GF-D8 (cell line): ENCODE data around the gene COX4I1.
"Not testable (repeated sequence)": the region's sequence is repeated elsewhere in the genome, so short reads cannot be mapped to it uniquely, and the experiment has no call there.

Source experiments
- DNase-seq: peaks from one replicate; lab custom pipeline; 2025; lab: John Stamatoyannopoulos, UW

COX4I1 gene

GRCh38 chr16:85800321-85800669 lies 800 bp downstream of the COX4I1 start:
- DNase-seq, result no peak

DNA sequence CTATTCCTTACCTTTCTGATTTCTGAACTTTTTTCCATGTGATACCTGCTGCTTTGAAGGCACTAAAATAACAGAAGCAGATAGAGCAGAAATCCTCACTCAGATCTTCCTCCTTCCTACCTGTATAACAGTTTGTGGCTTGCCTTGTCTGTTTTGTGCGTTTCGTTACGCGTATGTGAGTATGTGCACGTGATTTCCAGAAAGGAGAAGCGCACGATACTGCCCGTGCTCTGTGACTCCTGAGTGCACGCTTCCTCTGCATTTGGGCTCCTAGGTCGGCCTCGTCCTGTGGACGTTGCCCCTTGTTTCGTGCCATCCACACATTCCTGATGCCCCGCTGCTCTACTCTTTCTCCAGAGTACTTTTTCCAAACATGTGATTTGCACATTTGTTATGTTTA lies 4.1 kb downstream of the COX4I1 start:
- DNase-seq, result no peak

DNA sequence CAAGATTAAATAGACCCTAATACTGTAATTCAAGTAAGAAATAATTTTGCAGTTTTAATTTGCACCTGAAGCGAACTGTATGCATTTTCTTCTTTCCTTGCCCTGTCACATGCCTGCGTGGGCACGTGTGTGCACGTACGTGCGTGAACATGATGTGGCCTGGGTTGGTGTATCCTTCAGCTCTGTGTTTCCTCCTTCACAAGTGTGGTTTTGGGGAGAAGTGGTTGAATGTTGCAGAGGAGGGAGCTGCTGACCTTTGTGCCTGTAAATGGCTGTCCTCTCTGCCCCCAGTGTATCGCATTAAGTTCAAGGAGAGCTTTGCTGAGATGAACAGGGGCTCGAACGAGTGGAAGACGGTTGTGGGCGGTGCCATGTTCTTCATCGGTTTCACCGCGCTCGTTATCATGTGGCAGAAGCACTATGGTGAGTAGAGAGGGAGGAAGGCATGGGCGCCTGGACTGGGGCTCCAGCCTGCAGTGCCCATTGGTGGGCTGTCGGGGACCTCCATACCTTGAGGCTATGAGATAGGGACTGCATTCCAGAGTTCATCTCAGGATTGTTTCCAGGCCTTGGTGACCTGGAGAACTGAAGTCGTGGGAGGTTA lies 6.0 kb downstream of the COX4I1 start:
- no peak for DNase-seq

- DNase-seq, result no peak
Observed at GRCh38 chr16:85806539-85806938, 7.0 kb downstream of the COX4I1 start.

DNA sequence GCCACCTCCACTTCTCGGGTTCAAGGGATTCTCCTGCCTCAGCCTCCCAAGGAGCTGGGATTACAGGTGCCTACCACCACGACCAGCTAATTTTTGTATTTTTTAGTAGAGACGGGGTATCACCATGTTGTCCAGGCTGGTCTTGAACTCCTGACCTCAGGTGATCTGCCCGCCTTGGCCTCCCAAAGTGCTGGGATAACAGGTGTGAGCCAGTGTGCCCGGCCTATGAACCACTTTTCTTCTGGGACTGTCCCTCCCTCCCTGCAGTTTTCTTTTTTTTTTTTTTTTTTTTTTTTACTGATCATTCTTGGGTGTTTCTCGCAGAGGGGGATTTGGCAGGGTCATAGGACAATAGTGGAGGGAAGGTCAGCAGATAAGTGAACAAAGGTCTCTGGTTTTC lies 7.8 kb downstream of the COX4I1 start:
- DNase-seq, result not testable (repeated sequence)

DNA sequence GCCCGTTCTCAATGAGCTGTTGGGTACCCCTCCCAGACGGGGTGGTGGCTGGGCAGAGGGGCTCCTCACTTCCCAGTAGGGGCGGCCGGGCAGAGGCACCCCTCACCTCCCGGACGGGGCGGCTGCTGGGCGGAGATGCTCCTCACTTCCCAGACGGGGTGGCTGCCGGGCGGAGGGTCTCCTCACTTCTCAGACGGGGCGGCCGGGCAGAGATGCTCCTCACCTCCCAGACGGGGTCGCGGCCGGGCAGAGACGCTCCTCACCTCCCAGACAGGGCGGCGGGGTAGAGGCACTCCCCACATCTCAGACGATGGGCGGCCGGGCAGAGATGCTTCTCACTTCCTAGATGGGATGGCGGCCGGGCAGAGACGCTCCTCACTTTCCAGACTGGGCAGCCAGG lies 8.6 kb downstream of the COX4I1 start:
- DNase-seq, result not testable (repeated sequence)

DNA sequence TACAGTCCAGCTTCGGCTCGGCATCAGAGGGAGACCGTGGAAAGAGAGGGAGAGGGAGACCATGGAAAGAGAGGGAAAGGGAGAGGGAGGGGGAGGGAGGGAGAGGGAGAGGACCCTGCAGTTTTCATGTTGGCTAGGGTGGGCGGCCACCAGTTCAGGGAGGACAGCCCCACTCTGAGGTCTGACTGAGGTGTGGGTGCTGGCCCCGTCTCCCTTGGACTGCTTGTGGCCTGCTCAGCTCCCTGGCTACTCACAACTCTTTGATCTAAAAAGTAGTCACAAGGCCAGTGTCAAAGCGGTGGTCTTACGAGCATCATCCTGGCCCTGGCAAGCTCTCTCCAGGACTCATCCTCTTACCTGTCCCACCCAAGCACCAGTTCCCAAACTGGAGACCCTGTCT lies 9.4 kb downstream of the COX4I1 start:
- no peak for DNase-seq

- no peak for DNase-seq
Observed at GRCh38 chr16:85809645-85810044, 10.2 kb downstream of the COX4I1 start.

DNA sequence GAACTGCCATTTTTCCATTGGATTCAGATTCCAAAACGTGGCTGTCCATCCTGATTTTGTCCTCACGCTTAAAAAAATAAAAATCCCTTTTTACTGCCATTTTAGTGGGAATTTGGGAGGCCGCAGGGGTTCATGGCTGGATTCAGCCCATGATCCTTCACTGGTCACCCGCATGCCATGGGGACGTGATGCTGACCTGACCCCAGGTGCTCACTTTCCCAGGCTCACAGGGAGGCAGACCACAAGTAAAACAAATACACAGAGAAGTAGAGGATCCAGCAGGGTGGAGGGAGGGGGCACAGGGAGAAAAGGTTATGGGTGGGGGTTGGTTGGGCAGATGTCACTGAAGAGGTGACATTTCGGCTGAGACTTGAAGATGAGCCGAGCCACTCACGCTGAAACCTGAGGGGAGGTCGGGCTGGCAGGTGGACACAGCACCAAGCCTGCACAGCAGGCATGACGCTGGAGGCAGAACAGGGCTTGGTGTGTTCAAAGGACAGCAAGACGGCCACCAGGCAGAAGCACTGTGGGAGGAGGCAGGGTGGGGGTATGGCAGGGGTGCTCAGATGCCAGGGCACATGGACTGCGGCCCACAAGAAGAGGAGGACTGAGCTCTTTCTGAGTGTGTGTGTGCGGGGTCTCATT lies 10.7 kb downstream of the COX4I1 start:
- no peak for DNase-seq

DNA sequence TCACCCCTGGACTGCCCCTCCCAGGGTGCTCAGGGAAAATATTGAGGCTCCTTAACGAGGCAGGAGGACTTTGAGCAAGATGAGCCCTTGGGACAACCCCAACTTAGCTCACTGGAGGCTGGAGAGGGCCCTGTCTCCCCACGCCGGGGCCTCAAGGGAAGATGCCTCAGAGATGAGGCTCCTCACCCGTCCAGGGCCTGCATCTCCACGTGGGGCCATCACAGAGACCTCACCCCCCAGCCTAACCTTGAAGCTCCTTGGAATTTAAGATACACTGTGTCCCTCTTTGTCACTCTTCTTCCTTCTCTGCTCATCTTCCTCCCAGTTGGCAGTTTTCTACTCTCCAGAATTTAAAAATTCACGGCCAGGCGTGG lies 11.2 kb downstream of the COX4I1 start:
- DNase-seq, result no peak

DNA sequence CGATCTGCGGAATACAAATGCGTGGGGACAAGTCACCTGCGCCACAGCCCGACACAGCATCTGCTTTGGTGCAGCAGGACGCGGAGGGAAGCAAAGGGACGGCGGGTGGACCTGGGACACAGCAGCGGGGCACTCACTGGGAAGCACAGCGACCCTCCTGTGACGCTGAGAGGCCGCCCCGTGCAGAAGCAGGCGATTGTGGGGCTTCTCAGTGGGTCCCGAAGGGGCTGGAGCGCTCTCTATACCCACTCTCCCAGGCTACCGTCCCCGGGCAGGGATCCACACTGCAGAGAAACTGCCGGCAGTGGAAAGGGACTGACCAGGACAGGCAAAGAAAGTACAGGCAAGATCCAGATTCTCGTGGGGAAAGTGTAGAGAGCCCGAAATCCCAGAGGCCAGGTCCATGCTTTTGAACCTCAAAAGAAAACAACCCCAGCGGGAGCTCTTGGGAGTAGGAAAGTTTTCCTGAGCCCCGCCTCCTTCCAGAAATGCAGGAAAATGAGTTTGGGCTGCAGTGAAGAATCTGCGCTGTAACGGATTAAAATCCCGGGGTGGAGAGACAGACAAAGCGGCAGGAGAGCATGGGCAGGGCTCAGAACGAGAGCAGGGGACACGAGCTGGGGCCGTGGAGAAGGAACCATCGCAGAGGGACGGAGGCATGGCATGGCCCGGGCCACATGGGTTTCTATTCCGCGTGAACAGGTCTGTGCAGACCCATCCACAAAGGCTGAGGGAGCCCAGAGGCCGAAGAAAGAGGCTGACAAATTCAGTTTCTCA lies 12.7 kb downstream of the COX4I1 start:
- no peak for DNase-seq

DNA sequence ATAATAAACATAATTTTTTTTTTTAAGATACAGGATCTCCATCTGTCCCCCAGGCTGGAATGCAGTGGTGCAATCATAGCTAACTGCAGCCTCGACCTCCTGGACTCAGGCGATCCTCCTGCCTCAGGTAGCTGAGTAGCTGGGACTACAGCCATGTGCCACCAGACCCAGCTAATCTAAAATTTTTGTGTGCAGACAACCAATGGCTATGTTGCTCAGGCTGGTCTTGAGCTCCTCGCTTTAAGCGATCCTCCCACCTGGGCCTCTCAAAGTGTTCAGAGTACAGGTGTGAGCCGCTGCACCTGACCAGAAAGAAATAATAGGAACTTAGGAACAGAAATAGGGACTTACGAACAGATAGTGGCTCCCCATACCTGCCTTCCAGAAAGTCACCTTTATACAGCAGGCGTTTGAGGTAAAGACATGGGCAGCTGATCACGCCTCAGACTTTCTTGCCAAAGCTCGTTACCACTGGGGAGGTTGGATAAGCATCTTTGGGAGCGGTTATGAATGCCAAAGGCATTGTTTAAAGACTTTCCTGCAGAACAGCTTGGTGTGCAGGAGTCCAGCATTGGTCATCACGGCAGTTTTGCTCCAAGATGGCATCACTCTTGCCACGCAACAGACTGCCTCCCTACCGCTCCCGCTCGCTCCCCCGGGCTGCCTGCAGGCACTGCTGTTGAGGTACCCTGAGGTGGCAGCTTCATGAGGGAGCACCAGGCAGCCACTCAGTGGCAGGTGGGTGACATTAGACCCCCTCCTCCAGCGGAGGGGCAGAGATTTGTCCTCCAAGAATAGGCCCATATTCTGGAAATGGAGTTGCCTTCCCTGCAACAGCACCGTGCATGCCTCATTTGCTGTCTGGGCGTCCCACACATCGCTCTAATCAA lies 13.6 kb downstream of the COX4I1 start:
- no peak for DNase-seq

GRCh38 chr16:85816159-85816558 lies 16.7 kb downstream of the COX4I1 start:
- DNase-seq, result no peak

GRCh38 chr16:85817195-85817594 lies 17.7 kb downstream of the COX4I1 start:
- not testable (repeated sequence) for DNase-seq

DNA sequence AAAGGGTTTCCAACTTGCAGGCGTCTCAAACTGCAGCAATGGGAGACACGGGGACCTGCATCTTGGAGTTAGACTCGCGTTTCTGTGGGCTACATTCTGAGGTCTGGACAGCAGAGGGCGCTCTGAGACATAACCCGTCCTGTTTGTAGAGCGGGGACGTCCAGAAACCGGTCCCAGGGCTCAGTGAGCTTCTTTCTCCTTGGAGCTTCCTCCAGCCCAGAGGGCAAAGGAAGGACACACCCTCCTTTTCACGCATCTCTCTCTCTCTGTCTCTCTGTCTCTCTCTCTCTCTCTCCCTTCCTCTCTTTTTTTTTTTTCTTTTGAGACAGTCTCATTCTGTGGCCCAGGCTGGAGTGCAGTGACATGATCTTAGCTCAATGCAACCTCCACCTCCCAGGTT lies 19.8 kb downstream of the COX4I1 start:
- DNase-seq, result no peak

DNA sequence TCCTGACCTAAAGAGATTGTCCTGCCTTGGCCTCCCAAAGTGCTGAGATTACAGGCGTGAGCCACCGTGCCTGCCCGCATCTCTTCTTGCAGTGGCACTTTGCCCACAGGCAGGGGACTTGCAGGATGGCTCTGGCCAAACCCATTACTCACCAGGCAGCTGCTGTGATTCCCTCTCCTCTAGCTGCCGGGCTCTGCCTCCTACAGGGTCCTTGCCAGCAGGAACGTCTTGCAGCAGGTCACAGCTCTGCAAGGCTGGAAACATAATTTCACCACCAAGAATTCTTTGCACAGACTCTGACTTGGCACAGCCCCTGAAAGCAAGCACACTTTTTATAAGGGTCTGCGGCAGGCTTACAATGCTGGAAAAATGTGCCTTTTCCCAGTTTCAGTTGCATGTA lies 20.3 kb downstream of the COX4I1 start:
- no peak for DNase-seq

DNA sequence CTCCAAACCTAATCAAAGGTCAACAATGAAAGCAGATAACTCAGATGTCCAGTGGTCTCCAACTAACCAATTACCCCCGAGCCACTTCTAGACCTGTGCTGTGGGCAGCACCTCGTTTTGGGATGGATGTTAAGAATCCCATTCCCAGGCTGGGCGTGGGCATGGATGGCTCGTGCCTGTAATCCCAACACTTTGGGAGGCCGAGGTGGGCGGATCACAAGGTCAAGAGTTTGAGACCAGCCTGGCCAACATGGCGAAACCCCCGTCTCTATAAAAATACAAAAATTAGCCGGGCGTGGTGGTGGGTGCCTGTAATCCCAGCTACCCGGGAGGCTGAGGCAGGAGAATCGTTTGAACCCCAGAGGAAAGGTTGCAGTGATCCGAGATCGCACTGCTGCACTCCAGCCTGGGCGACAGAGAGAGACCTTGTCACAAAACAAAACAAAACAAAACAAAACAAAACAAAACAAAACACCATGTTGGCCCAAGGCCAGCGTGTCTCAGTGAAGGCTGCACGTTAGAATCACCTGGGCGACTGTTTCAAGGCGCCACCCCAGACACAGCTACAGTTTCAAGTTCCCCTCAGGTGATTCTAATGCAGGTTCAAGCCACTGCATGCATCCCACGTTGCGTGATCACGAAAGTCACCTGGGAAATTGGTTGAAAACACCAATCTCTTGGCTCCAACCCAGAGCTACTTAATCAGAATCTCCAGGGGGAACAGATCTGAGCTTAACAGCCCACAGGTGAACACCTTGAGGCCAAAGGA lies 21.3 kb downstream of the COX4I1 start:
- DNase-seq, result no peak

- DNase-seq, result peak; percentile 31
Observed at GRCh38 chr16:85821390-85822135, 22.1 kb downstream of the COX4I1 start.

DNA sequence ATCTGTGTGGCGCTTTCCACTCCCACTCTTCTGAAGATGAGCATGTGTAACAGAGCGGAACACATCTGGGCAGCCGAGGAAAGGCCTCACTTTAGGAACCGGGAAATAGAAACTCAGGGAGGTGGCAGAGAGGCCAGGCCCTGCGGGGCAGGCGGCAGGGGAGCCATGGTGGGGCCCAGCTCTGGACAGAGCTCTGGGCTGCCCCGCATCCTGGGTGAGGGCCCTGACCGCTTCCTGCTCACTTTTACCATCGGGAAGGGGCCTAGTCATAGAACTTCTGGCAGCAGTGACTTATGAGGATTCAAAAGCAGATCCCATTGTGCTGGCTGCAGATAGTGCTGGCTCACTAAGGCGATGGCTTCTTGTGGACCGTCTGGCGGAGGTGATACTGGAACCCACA lies 22.6 kb downstream of the COX4I1 start:
- no peak for DNase-seq

GRCh38 chr16:85823328-85823920 lies 23.9 kb downstream of the COX4I1 start:
- DNase-seq, result no peak
